T-helper 2 cell treated with Interferon-gamma antibody and Interleukin-4, amounts not matched to agents 5 μg/mL and 100 μg/mL, for 36 hours (primary cell): Measurements from ENCODE around the gene KLF15.

Source experiments
- DNase-seq: peaks from one replicate; pipeline ENCODE4 v3.0.0; 2021; ENCODE audit warnings: low spot score
- H3K27ac Mint-ChIP-seq: one replicate; pipeline ENCODE4 v1.8.0; 2021; ENCODE audit warnings: mild to moderate bottlenecking, mixed read lengths
- H3K27me3 Mint-ChIP-seq: one replicate; pipeline ENCODE4 v1.8.0; 2021; ENCODE audit warnings: low read depth, mixed read lengths
- H3K36me3 Mint-ChIP-seq: one replicate; pipeline ENCODE4 v1.8.0; 2021; ENCODE audit warnings: low read depth, mixed read lengths
- H3K4me1 Mint-ChIP-seq: one replicate; pipeline ENCODE4 v1.8.0; 2021; ENCODE audit warnings: low read depth, mixed read lengths
- H3K4me3 Mint-ChIP-seq: one replicate; pipeline ENCODE4 v1.8.0; 2022; ENCODE audit warnings: mild to moderate bottlenecking, moderate library complexity, mixed read lengths
- H3K9me3 Mint-ChIP-seq: one replicate; pipeline ENCODE4 v1.8.0; 2021; ENCODE audit warnings: mixed read lengths

KLF15 gene

DNA sequence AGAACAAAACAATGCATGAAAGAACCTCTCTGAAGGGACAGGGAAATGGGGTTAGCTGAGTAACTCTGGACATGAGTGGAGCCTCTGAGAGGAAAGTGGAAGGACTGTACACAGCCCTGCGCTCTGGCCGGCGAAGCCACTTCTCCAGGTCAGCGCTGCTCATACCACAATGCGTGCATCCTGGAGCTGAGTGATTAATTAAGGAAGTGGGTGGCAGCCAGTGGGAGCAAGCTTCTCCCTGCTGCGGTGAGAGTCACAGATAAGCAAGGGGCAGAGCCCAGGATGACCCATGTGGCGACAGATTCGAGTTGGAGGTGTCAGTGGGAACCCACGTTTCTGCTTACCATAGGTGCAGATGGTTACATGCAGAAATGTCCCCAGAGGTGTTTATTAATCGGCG lies 48.0 kb downstream of the KLF15 start:
- no peaks in the 10 kb centered on the region for H3K4me1 Mint-ChIP-seq
- no peaks in the 10 kb centered on the region for H3K36me3 Mint-ChIP-seq
- no peaks in the 10 kb centered on the region for H3K27me3 Mint-ChIP-seq
- DNase-seq = no peak
- H3K27ac Mint-ChIP-seq = no peak overlapping the region
- H3K9me3 Mint-ChIP-seq = peaks cover 4% of the 10 kb centered on the region
- no peak overlapping the region for H3K4me3 Mint-ChIP-seq

DNA sequence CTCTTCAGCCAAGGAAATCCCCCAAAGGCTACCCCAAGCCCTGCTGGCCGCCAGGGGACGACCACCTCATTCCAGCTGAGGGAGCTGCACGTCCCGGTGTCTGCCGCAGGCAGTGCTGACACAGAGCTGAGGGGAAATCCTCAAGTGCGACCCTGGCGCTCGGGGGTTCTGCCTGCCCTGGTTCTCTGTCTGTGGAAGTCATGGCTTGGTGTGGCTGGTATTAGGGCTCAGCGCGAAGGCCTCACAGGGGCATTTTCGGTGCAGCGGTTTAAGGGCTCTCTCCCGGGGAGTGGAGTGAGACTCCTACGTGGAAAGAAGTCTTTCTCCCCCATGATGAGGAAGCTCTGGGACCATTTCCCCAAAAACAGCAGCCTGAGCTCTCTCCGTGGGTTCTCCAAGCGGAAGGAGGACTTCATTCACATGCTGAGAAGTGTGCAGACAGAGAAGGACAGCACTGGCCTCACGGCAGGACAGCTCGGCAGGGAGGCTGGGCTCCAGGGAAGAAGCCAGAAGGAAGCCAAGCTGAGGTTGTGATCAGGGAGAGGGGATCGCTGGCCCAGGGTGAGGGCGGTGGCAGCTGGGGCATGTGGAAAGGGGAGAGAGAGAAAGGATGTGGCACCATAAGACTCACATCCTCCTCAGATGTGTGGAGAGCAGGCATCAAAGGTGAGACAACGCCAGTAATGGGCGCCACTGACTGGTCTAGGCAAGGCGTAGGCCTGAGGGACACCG lies 48.6 kb downstream of the KLF15 start:
- Mint-ChIP-seq H3K36me3 (no peaks in the 10 kb centered on the region), H3K27ac (no peak overlapping the region), H3K9me3 (peaks cover 4% of the 10 kb centered on the region), H3K4me1 (no peaks in the 10 kb centered on the region), H3K27me3 (no peaks in the 10 kb centered on the region), H3K4me3 (no peak overlapping the region)
- DNase-seq = no peak

DNA sequence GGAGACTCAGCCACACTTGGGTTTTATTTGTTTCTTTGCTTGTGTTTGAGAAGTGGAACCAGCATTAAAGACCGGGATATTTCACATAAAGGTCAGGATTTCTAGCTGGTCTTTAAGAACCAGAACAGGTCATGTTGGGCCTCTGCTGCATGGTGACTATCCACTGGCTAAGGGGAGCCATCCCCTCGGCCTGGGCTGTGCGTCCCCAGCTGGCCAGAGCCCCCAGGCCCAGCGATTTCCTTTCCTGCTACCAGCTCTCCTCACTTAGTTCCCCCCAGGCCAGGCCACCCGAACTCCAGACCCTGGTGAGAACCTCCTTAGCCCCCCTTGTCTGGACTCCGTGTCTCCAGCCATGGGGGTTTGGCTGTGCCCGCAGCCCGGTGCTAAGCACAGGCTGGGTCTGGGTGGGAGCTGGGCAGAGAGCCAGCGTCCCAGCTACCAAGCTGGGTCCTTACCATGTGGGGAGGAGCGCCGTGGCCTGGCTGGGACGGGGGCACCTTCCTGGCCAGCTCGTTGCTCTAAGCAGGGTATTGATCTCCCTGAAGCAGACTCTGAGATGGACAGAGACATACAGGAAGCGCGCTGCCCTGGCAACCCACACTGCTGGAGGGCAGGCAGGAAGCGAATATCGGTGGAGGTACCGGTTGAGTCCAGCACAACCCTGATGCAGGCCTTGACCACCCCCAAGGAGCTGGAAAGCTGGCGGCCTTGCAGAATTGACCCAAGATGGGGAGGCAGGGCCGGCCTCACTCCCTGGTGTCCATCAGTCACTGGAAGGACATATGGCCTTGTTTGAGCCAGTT lies 49.4 kb downstream of the KLF15 start:
- Mint-ChIP-seq H3K36me3 (no peaks in the 10 kb centered on the region), H3K4me1 (no peaks in the 10 kb centered on the region), H3K9me3 (peaks cover 8% of the 10 kb centered on the region), H3K27me3 (peaks cover 2% of the 10 kb centered on the region), H3K4me3 (no peak overlapping the region), H3K27ac (no peak overlapping the region)
- DNase-seq = no peak

DNA sequence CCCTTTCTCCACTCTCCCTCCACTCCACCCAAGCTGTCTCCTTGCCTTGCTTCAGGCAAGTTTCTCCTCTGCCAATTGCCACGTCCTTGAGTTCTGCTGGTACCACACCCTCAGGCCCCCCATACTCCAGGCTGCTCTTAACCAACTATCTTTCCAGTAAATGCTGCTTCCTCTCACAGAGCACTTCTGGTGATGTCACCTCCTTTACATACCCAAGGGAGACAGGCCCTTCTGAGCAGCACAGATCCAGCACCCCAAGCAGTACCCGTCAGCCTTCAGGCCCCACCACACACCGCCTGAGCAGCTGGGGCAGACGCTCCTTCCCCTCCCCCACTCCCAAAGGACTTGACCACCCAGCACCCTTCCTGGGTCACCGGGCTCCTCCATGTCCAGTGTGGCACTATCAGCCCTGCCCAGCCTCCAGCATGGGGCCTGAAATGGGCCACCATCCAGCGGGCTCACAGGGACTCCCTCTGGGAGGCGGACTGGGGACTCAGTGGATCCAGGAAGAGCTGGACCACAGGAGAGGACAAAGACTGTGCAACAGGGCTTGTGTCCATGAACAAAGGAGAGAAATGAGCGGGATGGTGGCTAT lies 50.2 kb downstream of the KLF15 start:
- no peaks in the 10 kb centered on the region for H3K4me1 Mint-ChIP-seq
- peaks cover 8% of the 10 kb centered on the region for H3K9me3 Mint-ChIP-seq
- no peak overlapping the region for H3K27ac Mint-ChIP-seq
- no peak for DNase-seq
- peaks cover 2% of the 10 kb centered on the region for H3K27me3 Mint-ChIP-seq
- no peaks in the 10 kb centered on the region for H3K36me3 Mint-ChIP-seq
- H3K4me3 Mint-ChIP-seq = no peak overlapping the region

DNA sequence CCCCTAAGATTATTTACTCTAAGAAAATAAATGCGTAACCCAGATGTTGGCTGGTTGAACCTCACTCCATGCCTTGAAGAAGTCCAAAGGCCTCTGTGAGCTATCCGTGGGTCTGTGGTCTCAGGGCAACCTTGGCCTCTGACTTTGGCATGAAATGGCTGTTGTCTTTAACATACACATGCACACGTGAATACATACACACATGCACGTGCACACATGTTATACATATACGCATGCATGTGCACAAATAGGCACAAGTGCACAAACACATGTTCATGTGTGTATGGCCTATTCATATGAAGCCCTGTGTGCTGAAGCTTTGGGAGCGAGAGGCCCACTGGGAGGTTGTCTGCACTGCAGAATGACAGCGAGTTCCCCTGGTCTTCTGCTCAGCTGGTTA lies 50.8 kb downstream of the KLF15 start:
- peaks cover 8% of the 10 kb centered on the region for H3K9me3 Mint-ChIP-seq
- no peak overlapping the region for H3K27ac Mint-ChIP-seq
- peaks cover 2% of the 10 kb centered on the region for H3K27me3 Mint-ChIP-seq
- H3K4me1 Mint-ChIP-seq = no peaks in the 10 kb centered on the region
- H3K36me3 Mint-ChIP-seq = no peaks in the 10 kb centered on the region
- no peak overlapping the region for H3K4me3 Mint-ChIP-seq
- DNase-seq = no peak

DNA sequence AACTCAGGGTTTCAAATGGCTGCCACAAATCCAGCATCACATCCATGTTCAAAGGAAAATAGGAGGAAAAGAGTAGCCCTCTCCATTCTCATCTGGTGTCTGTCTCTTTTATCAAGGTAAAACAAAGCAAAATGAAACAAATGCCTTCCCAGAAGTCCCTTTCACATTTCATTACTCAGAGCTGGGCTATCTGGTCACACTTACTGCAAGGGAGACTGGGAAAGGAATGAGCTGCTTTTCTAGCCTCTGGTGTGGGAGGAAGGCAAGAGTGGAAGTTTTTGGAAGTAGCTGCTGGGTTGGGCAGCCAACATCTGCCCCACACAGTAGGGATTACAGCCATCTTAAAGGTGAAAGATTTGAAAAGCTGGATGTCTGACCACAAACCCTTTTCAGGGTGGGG lies 51.8 kb downstream of the KLF15 start:
- Mint-ChIP-seq H3K4me3 (no peak overlapping the region), H3K4me1 (no peaks in the 10 kb centered on the region), H3K27me3 (peaks cover 2% of the 10 kb centered on the region), H3K9me3 (peaks cover 8% of the 10 kb centered on the region), H3K27ac (no peak overlapping the region), H3K36me3 (no peaks in the 10 kb centered on the region)
- no peak for DNase-seq

DNA sequence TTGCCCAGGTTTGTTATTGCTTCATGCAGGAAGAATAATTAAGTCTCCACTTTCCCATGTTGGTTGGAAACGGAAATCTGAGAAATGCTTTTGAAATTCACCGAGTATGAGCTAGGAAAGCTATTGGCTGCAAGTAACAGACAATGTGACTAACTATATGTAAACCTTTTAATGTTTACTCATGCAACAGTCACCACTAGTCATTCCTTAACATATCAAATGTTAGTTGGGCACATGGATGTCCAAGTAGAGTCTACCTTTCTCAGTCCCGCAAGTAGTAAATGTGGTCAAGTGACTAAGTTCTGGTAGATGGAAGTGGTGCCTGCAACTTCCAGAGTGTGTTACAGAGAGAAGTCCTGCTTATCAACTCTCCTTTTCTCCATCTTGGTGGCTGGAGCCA lies 52.5 kb downstream of the KLF15 start:
- Mint-ChIP-seq H3K4me3 (no peak overlapping the region), H3K4me1 (no peaks in the 10 kb centered on the region), H3K27ac (no peak overlapping the region)

DNA sequence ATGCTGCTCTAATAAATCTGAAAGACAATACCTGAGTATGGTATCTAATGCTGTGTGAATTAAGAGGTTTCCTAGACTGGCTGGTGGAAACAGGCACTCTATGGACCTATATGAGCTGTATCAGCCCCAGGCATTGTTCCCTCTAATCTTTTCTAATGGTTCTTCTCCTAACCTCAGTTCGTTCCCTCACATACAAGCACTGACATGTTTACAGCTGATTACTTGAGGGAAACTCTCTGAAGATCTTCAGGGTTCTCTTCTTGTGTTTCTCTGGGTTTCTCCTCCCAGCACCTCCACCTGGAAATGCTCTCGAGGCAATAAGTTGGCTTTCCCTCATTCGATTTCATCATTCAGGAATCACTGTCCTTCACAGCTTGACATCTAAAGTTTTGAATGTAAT lies 52.9 kb downstream of the KLF15 start:
- DNase-seq = no peak
- H3K4me1 Mint-ChIP-seq = no peaks in the 10 kb centered on the region
- peaks cover 8% of the 10 kb centered on the region for H3K9me3 Mint-ChIP-seq
- no peaks in the 10 kb centered on the region for H3K36me3 Mint-ChIP-seq
- H3K27ac Mint-ChIP-seq = no peak overlapping the region
- H3K27me3 Mint-ChIP-seq = peaks cover 2% of the 10 kb centered on the region
- no peak overlapping the region for H3K4me3 Mint-ChIP-seq

More for the DNA sequence above, 52.5 kb downstream of the KLF15 start:
- DNase-seq = no peak
- H3K9me3 Mint-ChIP-seq = peaks cover 8% of the 10 kb centered on the region
- peaks cover 2% of the 10 kb centered on the region for H3K27me3 Mint-ChIP-seq
- no peaks in the 10 kb centered on the region for H3K36me3 Mint-ChIP-seq

DNA sequence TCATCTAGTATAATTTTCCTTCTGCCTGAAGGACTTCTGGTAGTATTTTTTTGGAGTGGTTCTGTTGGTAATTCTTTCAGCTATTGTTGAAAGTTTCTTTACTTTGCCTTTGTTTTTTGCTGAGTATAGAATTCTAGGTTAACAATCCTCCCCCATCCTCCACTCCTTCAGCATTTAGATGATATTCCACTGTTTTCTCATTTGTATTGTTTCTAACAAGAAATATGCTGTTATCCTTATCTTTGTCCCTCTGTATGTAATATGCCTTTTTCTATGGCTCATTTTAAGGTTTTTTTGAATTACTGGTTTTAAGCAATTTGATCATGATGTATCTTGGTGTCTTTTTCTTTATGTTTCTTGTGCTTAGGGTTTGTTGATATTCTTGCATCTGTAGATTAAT lies 53.9 kb downstream of the KLF15 start:
- Mint-ChIP-seq H3K36me3 (no peaks in the 10 kb centered on the region), H3K27me3 (peaks cover 2% of the 10 kb centered on the region), H3K4me1 (no peaks in the 10 kb centered on the region), H3K4me3 (no peak overlapping the region), H3K9me3 (peaks cover 8% of the 10 kb centered on the region), H3K27ac (no peak overlapping the region)
- DNase-seq = no peak

DNA sequence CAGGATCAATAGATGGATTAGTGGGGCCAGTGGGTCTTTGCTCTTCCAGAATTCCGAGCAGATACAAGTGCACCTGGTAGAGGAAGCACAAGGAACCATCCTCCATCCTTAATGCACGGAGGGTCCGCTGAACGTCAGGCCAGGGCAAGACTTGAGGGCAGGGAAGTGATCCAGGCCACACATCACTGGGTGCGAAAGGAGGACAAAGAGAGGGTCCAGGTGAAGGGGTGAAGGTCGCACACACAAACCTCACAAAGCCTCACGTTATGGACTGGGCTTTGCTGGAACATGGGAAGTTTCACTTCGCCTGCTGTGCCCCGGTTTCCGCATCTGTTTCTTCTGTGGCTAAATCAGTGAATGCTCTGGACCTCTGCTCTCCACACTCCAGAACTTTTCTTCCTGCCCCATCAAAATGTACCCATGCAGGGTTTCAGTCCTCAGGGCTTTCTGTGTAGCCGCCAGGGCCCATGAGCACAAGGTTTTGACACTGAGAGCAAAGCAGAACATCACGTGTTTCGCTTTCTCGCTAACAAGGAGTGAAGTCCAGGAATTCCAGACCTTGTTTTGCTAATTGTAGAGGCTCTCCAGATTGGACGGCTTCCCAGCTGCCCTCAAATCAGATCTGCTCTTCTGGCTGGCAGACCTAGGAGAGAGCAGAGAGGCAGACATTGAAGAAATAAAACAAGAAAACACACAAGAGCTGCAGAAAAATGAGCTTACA lies 56.3 kb downstream of the KLF15 start:
- no peaks in the 10 kb centered on the region for H3K4me1 Mint-ChIP-seq
- H3K27me3 Mint-ChIP-seq = peaks cover 5% of the 10 kb centered on the region
- no peak overlapping the region for H3K27ac Mint-ChIP-seq
- H3K9me3 Mint-ChIP-seq = peaks cover 8% of the 10 kb centered on the region
- no peak for DNase-seq
- H3K36me3 Mint-ChIP-seq = no peaks in the 10 kb centered on the region
- H3K4me3 Mint-ChIP-seq = no peak overlapping the region

DNA sequence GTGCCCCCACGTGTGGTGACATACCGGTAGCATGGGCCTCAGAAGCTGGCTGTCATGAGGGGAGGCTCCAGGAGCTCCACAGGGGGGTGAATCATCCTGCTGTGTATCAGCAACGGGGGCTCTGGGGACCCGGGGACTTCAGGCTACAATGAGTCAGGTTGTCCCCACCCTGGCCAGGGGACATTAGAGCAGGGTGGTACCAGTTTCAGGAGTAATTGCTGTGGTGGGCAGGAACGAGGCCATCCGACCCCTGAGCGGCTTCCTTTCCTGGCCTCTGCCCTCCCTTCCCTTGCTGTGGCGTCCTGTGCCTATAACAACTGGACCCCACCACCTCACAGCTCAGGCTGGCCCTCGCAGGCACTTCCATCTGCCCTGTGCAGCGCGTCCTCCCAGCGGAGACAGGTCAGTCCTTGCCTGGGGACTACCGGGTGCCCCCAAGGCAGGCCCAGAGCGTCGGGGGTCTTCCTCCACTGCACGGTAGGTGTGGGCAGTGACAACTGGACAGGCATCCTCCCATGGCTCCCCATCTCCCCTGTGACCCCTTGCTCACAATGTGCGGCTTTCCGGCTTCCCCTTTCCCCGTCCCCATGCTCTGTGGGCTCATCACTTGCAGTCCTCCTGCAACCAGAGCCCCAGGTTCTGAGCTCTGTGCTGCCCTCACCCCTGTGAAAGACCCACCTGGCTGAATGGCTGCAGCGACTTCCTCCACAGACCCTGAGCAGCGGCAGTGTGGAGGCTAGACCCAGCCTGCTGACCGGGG lies 57.0 kb downstream of the KLF15 start:
- Mint-ChIP-seq H3K4me1 (no peaks in the 10 kb centered on the region), H3K9me3 (peaks cover 8% of the 10 kb centered on the region), H3K36me3 (no peaks in the 10 kb centered on the region), H3K27me3 (peaks cover 5% of the 10 kb centered on the region), H3K27ac (no peak overlapping the region), H3K4me3 (no peak overlapping the region)
- DNase-seq = no peak

DNA sequence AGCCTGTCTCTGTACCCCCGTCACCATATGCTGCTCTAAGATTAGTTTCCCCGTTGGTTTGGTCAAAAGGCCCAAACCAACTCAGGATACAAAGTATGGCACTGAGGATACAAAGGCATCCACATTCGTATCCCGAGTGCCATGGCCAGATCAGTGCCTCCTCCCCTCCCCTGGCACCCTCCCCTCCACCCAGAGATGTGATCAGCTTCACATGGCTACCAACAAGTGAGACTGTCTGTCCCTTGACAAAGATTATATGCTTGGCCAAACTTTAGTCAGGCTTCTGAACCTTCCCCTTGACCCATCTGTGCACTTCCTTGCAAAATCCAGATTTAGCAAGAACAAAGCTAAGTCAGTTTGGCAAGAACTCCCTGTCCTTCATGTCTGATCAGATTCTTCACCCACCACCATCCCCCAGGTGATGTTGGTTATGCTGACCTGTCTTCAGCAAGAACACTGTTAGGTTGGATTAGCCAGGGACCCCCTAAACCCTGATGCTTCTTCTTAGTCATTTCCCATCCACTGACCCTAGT lies 61.7 kb downstream of the KLF15 start:
- Mint-ChIP-seq H3K4me3 (no peak overlapping the region), H3K4me1 (no peaks in the 10 kb centered on the region), H3K27ac (no peak overlapping the region), H3K9me3 (no peaks in the 10 kb centered on the region), H3K27me3 (peaks cover 13% of the 10 kb centered on the region), H3K36me3 (no peaks in the 10 kb centered on the region)
- DNase-seq = no peak

DNA sequence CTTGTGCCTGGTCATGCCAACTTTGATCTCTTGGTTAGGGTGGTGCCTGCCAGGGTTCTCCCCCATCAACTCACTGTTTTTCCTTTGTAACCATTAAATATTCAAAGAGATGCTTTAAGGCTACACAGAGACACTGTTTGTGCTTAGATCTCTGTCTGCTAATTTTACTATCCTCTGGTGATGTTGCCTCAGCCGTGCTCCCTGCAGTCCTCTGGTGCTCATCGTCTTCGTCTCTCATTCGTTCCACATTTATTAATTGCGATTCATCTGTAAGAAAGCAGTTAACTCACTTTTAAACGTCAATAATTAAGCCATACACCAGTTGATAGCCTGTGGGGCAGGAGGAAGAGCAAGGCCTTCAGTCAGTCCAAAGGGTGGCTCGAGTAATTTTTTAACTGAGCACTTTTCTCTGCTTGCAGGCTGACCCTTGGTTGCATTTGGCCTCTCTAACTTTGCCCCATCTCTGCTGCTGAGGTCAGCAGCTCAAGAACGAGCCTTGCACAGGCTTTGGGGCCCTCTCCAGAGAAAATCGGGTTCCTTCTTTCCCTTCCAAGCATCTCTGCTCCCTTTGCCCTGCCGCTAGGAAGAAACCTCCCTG lies 62.9 kb downstream of the KLF15 start:
- no peaks in the 10 kb centered on the region for H3K9me3 Mint-ChIP-seq

More for the DNA sequence above, 62.9 kb downstream of the KLF15 start:
- no peaks in the 10 kb centered on the region for H3K4me1 Mint-ChIP-seq
- no peak overlapping the region for H3K4me3 Mint-ChIP-seq
- DNase-seq = no peak
- no peak overlapping the region for H3K27ac Mint-ChIP-seq
- no peaks in the 10 kb centered on the region for H3K36me3 Mint-ChIP-seq
- peaks cover 22% of the 10 kb centered on the region for H3K27me3 Mint-ChIP-seq
